Fibroblast of villous mesenchyme (primary cell): ENCODE data around the gene ERMP1. TPM values are rescaled to one million over a fixed set of nuclear protein-coding genes. Genes with fewer than 3 reads are reported as not detected.

Experiments used
- DNase-seq: peaks from one replicate; pipeline ENCODE4 v3.0.0-alpha.2; 2010; ENCODE audit warnings: low read depth
- H3K4me3 ChIP-seq: 2 replicates; pipeline ENCODE4 v1.5.1; 2011; ENCODE audit warnings: low read depth, mild to moderate bottlenecking, low read length
- total RNA-seq: library from RNA; depleted of rRNA; stranded (reverse); fragments of >200 nt; gene quantifications from 2 replicates; pipeline ENCODE4 v1.2.3, GENCODE V29; 2012
- TF ChIP-seq, protein P1 (sequence below): IDR thresholded peaks from 2 replicates; pipeline ENCODE4 v1.5.1; 2012; ENCODE audit warnings: low read depth, mild to moderate bottlenecking, low read length; ENCODE audit not compliant: insufficient read depth

Gene ERMP1
- total RNA-seq, 1 donor = 58.3 TPM

DNA sequence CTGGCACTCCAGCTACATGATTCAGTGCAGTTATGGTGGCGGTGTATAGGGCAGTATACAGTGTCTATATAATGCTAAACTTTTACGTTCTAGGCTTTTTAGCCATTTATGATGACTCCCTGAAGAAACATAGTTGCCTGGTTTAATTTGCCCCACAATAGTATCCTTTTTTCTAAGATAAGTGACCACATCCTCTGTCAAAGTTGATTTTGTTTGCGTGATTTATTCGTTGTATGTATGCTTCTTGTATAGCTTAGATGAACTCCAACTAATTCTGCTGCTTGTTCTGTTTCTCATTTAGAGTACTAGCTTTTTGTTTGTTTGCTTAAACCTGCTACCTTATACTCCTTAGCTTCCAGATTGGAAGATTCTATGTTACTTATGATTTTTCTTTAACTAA, 83.6 kb downstream of the ERMP1 start:
- TF ChIP-seq, protein P1, sequence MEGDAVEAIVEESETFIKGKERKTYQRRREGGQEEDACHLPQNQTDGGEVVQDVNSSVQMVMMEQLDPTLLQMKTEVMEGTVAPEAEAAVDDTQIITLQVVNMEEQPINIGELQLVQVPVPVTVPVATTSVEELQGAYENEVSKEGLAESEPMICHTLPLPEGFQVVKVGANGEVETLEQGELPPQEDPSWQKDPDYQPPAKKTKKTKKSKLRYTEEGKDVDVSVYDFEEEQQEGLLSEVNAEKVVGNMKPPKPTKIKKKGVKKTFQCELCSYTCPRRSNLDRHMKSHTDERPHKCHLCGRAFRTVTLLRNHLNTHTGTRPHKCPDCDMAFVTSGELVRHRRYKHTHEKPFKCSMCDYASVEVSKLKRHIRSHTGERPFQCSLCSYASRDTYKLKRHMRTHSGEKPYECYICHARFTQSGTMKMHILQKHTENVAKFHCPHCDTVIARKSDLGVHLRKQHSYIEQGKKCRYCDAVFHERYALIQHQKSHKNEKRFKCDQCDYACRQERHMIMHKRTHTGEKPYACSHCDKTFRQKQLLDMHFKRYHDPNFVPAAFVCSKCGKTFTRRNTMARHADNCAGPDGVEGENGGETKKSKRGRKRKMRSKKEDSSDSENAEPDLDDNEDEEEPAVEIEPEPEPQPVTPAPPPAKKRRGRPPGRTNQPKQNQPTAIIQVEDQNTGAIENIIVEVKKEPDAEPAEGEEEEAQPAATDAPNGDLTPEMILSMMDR = no peak

DNA sequence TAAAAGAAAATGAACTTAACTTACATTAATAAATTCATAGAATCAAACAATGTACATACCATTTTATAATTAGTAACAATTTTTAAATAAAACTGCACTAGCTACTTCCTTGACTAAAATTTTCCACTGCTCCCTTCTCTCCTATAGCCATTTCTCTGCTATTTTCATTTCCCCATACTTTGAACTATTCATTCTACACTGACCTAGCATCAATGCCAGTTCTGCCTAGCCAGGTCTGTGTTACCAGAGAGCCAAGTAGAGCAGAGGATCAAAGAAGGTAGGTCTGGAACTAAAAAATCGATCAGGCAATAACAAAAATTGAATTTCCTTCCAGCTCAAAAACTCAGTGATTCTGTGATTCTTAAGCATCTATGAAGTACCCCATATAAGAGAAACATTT, 84.5 kb downstream of the ERMP1 start:
- DNase-seq = no peak
- TF ChIP-seq, protein P1 = no peak

More for the DNA sequence above, 83.6 kb downstream of the ERMP1 start:
- no peak overlapping the region for H3K4me3 ChIP-seq
- no peak for DNase-seq

DNA sequence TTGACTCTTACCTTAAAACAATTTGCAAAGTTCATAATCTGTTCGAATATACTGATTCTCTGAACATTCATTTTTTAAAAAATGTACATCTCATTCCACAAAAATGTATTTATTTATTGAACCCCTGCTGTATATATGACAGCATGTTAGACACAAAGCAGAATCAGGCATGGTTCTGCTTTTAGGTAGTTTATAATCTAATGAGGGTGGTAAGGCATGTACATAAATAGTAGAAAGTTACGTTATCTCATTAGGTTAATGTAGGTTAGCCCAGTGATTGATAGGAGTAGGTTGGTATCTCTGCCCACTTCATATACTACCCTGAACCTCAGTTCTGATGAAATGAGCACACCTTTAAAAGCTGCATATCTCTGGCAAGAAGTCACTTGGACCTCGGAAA, 89.8 kb downstream of the ERMP1 start:
- TF ChIP-seq, protein P1 = no peak
- no peak for DNase-seq
- H3K4me3 ChIP-seq = no peak overlapping the region

More for the DNA sequence above, 84.5 kb downstream of the ERMP1 start:
- no peak overlapping the region for H3K4me3 ChIP-seq

DNA sequence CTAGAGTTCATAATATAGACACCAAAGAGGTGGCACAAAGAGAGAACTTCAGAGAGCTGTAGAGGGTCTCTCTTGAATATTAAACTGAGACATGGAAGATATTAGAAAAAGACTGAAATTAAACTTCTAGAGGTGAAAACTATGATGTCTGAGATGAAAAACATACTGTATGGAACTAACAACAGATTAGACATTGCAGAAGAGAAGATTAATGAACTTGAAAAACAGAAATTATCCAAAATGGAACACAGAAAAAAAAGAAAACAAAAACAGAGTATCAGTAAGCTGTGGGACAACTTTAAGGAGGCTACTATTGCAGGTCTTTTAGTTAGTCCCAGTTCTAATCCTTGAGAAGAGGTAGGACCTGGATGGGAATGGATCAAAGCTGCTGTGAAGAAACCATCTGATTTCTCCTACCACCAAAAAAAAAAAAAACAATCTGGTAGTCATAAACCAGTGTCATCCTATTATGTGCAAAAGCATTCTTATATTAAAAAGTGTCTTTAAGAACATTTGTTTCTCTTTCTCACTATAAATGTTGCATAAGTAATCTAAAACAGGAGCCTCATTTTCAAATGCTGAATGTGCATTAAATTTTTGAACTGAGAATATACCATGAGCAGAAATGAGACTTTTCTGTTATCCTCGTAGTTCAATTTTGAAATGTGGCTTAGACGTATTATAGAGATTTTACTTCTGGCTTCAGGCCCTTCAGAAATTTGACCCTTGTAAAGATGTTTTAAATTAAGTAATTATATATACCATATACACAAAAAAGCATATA, 96.2 kb downstream of the ERMP1 start:
- no peak for DNase-seq
- TF ChIP-seq, protein P1 = no peak
- no peak overlapping the region for H3K4me3 ChIP-seq

DNA sequence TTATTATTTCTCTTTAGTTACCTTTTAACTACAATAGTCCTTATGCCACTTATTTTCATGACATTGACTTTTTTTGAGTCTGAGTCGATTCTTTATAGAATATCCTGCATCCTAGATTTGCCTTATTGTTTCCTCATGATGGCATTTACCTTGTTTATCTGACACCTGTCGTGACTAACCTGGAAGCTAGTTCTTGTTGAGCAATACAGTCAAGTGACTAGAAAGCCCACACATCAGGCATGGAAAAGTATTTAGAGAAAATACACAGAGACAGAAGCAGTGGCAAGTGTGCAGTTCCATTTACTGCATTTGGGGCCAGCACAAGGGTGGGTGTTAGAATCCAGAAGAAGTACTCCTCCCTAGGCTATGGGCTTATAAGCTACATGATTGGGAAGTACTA, 97.8 kb downstream of the ERMP1 start:
- TF ChIP-seq, protein P1 = no peak
- H3K4me3 ChIP-seq = no peak overlapping the region
- no peak for DNase-seq

Other genes starting within 250 kb of the ERMP1 start
- gene RIC1, start 204.0 kb downstream of the ERMP1 start, total RNA-seq = 57.3 and 71.2 TPM in 2 replicates
- not detected in 2 replicates for gene MLANA, start 57.8 kb upstream of the ERMP1 start, total RNA-seq
- gene RANBP6, start 182.5 kb upstream of the ERMP1 start, total RNA-seq = 29.0 and 45.3 TPM in 2 replicates